Stimulated activated CD8-positive, alpha-beta memory T cell treated with anti-CD3 and anti-CD28 coated beads, Interleukin-2, amount 100 ng/mL, for 48 hours (primary cell): Measurements from ENCODE around the gene OR51E2.

Experiments
- DNase-seq, 2 donors: peaks; one replicate each; pipeline ENCODE4 v3.0.0-alpha.2; 2020; ENCODE audit warnings: low read depth in 2 of 2

OR51E2 gene

GRCh38 chr11:4664183-4664582, 33.5 kb downstream of the OR51E2 start:
- DNase-seq = no peak

GRCh38 chr11:4662876-4663275, 34.8 kb downstream of the OR51E2 start:
- DNase-seq = no peak

- DNase-seq = no peak
These were observed 38.8 kb downstream of the OR51E2 start for GRCh38 chr11:4658629-4659445.

GRCh38 chr11:4654635-4655369, 42.9 kb downstream of the OR51E2 start:
- no peak for DNase-seq

- DNase-seq = no peak
These were observed 49.9 kb downstream of the OR51E2 start for GRCh38 chr11:4647766-4648165.

GRCh38 chr11:4645974-4646373, 51.7 kb downstream of the OR51E2 start:
- DNase-seq = no peak

- no peak for DNase-seq
These were observed 53.4 kb downstream of the OR51E2 start for GRCh38 chr11:4644233-4644632.

- no peak for DNase-seq
These were observed 54.0 kb downstream of the OR51E2 start, which contains the start of gene OR51E1 for GRCh38 chr11:4643682-4644081. TSS of gene OR51E1 (plus strand) at chr11:4643982. CDS start at chr11:4652527, 8,545 bp downstream.

- no peak for DNase-seq
These were observed 54.6 kb downstream of the OR51E2 start for GRCh38 chr11:4643076-4643475.

- no peak for DNase-seq
These were observed 55.6 kb downstream of the OR51E2 start for GRCh38 chr11:4642043-4642442.

- DNase-seq = no peak
These were observed 56.2 kb downstream of the OR51E2 start for GRCh38 chr11:4641501-4641900.

GRCh38 chr11:4639931-4640330, 57.7 kb downstream of the OR51E2 start:
- DNase-seq = no peak

GRCh38 chr11:4637662-4638047, 60.0 kb downstream of the OR51E2 start:
- no peak for DNase-seq

GRCh38 chr11:4636962-4637661, 60.5 kb downstream of the OR51E2 start, which contains the start of gene OR51D1:
TSS of gene OR51D1 (plus strand) at chr11:4637477. CDS start at chr11:4639791, 2,314 bp downstream.
- peak; percentile 39 to 49 for DNase-seq

GRCh38 chr11:4636136-4636535, 61.5 kb downstream of the OR51E2 start:
- no peak for DNase-seq
